ENCODE results near the gene CDC25A.

GRCh38 chr3:48209445-48209844 is 21.2 kb upstream of the CDC25A start:
- TF ChIP-seq POLR2AphosphoS5 (IDR thresholded peaks at IDR 0.05; ENCODE audit: low read depth, low read length): no peak
- TF ChIP-seq CTCF (IDR thresholded peaks at IDR 0.05; ENCODE audit: control extremely low read depth in 1 of 3, insufficient read depth in 1 of 3, low read depth in 1 of 3, low read length in 3 of 3): no peak
- no peak for TF ChIP-seq POLR2A (IDR thresholded peaks at IDR 0.05; ENCODE audit: control extremely low read depth in 1 of 2, low read depth in 2 of 2, low read length in 2 of 2)
- no peak for TF ChIP-seq CHD7 (IDR thresholded peaks at IDR 0.05; ENCODE audit: insufficient replicate concordance, low read length)
- TF ChIP-seq TAF1 (IDR thresholded peaks at IDR 0.05; ENCODE audit: low read depth, low read length): no peak
- TF ChIP-seq TCF12 (IDR thresholded peaks at IDR 0.05; ENCODE audit: low read depth, low read length): no peak
- TF ChIP-seq ZNF274 (IDR thresholded peaks at IDR 0.05; ENCODE audit: borderline replicate concordance, extremely low read depth, low read length): no peak
- TF ChIP-seq EP300 (IDR thresholded peaks at IDR 0.05; ENCODE audit: borderline replicate concordance in 1 of 2, low read depth in 2 of 2, low read length in 2 of 2): no peak
- no peak for TF ChIP-seq JUND (IDR thresholded peaks at IDR 0.05; ENCODE audit: low read length)
- TF ChIP-seq PHF8 (conservative IDR thresholded peaks at IDR 0.05; ENCODE audit: low read depth, low read length): no peak

All from H1 (cell line).